PFSK-1 (cell line): ENCODE data around the gene THOC6.

Experiments
- FOXP2 ChIP-seq: optimal IDR thresholded peaks from 2 replicates; pipeline ENCODE3; 2011; ENCODE audit warnings: borderline replicate concordance, control low read depth, inconsistent platforms; ENCODE audit not compliant: insufficient read depth; ENCODE audit errors: extremely low read length, extremely low read depth
- POLR2AphosphoS5 ChIP-seq: IDR thresholded peaks from 2 replicates; pipeline ENCODE4 v1.6.1; 2012; ENCODE audit warnings: low read depth, mild to moderate bottlenecking, control low read depth, low read length, moderate library complexity
- SIN3A ChIP-seq: IDR thresholded peaks from 2 replicates; pipeline ENCODE4 v1.6.1; 2012; ENCODE audit warnings: mild to moderate bottlenecking, low read length, moderate library complexity, borderline replicate concordance; ENCODE audit not compliant: insufficient read depth
- TAF1 ChIP-seq: IDR thresholded peaks from 2 replicates; pipeline ENCODE4 v1.6.1; 2012; ENCODE audit warnings: low read length, control low read depth, borderline replicate concordance; ENCODE audit not compliant: insufficient read depth
- TF ChIP-seq, protein P1 (sequence below), 2 experiments: IDR thresholded peaks; 2 replicates each; pipeline versions ENCODE4 v1.6.1 to v1.8.0; 2011 to 2012; ENCODE audit warnings: low read depth in 2 of 2, low read length in 2 of 2, control low read depth in 1 of 2, inconsistent platforms in 1 of 2, mild to moderate bottlenecking in 1 of 2, moderate library complexity in 1 of 2; ENCODE audit not compliant: insufficient read depth in 1 of 2

Gene THOC6

DNA sequence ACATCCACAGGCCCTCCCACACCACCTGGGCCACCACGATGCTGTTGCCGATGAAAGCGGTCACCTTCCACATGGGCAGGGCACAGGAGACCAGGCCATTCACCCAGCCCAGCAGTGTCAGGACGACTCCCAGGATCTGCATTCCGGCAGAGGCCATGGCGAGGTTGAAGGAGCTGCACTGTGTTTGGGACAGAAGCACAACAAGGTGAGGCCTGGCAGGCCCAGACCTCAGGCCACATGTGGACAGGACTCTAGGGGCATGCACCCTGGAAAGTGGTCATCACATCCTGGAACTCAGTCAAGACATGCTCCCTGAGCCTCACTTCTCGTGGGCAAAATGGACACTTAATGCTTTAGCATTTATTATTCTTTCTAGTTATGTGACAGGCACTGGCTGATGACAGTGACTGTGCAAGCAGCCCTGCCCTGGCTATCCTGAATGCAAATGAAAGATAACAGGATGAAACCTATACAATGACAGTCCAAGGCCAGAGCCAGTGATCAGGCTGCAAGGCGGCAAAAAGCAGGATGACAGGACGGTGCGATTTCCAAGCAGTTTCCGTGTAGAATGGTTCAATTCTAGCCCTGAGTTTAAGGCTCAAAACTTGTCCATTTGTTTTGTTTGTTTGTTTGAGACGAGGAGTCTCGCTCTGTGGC is 7.8 kb upstream of the THOC6 start:
- TF ChIP-seq, protein P1, sequence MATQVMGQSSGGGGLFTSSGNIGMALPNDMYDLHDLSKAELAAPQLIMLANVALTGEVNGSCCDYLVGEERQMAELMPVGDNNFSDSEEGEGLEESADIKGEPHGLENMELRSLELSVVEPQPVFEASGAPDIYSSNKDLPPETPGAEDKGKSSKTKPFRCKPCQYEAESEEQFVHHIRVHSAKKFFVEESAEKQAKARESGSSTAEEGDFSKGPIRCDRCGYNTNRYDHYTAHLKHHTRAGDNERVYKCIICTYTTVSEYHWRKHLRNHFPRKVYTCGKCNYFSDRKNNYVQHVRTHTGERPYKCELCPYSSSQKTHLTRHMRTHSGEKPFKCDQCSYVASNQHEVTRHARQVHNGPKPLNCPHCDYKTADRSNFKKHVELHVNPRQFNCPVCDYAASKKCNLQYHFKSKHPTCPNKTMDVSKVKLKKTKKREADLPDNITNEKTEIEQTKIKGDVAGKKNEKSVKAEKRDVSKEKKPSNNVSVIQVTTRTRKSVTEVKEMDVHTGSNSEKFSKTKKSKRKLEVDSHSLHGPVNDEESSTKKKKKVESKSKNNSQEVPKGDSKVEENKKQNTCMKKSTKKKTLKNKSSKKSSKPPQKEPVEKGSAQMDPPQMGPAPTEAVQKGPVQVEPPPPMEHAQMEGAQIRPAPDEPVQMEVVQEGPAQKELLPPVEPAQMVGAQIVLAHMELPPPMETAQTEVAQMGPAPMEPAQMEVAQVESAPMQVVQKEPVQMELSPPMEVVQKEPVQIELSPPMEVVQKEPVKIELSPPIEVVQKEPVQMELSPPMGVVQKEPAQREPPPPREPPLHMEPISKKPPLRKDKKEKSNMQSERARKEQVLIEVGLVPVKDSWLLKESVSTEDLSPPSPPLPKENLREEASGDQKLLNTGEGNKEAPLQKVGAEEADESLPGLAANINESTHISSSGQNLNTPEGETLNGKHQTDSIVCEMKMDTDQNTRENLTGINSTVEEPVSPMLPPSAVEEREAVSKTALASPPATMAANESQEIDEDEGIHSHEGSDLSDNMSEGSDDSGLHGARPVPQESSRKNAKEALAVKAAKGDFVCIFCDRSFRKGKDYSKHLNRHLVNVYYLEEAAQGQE (IDR thresholded peaks at IDR 0.05; ENCODE audit: insufficient read depth in 1 of 2, low read depth in 2 of 2, low read length in 2 of 2), result no peak
- TF ChIP-seq POLR2AphosphoS5 (no peak), SIN3A (no peak), FOXP2 (no peak), TAF1 (no peak)

DNA sequence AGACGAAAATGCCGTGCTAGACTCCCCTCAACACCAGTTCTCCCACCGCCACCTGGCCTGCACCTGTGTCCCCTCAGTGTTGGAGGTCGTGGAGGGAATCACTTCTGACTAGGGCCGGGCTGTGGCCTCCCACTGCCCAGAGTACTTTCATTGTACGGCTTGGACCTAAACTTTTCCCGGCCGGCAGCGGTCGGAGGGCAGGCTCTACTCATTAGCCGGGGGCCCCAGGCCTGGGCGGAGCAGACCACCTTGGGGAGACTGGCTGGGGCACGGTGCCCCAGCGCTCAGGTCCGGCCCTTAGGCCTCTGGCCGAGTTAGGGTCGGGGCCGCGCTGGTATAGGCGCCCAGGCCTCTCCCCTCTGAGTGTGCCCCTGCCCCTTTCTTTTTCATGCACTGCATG is 6.5 kb upstream of the THOC6 start:
- TF ChIP-seq FOXP2 (no peak), SIN3A (no peak), TAF1 (no peak), POLR2AphosphoS5 (no peak)
- TF ChIP-seq, protein P1 (IDR thresholded peaks at IDR 0.05; ENCODE audit: insufficient read depth in 1 of 2, low read depth in 2 of 2, low read length in 2 of 2), result no peak

DNA sequence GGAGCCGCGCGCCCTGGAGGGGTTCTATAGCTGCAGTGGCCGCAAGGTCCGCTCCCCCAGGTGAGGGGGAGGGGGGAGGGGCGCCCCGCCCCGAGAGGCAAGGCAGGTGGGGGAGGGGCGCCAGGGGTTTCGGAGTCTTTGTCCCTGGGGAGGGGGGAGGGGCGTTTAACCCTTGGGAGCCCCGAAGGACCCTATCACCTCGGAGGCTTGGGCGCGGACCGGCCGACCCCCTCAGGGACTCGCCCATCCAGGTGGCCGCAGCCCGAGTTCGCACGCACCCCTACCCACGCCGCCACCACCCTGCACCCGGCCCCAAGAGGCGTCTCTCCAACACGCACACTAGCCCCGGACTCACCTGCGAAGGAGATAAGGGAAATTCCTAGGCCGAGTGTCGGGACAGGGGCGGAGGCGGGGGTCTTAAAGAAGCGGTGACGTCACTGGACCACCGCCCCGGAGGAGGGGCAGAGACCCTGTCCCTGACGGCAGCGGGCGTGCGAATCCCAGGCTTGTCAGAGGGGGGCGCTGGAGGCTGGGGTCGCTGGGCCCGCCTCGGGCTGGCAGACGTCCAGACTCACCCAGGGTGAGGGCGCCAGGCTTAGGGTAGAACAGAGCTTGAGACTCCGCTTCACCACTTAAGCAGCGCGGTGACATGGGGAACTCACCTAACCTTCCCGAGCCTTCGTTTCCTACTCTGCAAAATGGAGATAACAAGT is 5.9 kb upstream of the THOC6 start, which contains the start of gene CLDN6:
TSS of gene CLDN6 (minus strand) at position 390 of the 713 bp plus-strand sequence. CDS start 2,162 bp downstream, outside the sequence.
- TF ChIP-seq, protein P1 (IDR thresholded peaks at IDR 0.05; ENCODE audit: insufficient read depth in 1 of 2, low read depth in 2 of 2, low read length in 2 of 2), result no peak
- TF ChIP-seq FOXP2 (no peak), POLR2AphosphoS5 (no peak), SIN3A (no peak), TAF1 (no peak)

DNA sequence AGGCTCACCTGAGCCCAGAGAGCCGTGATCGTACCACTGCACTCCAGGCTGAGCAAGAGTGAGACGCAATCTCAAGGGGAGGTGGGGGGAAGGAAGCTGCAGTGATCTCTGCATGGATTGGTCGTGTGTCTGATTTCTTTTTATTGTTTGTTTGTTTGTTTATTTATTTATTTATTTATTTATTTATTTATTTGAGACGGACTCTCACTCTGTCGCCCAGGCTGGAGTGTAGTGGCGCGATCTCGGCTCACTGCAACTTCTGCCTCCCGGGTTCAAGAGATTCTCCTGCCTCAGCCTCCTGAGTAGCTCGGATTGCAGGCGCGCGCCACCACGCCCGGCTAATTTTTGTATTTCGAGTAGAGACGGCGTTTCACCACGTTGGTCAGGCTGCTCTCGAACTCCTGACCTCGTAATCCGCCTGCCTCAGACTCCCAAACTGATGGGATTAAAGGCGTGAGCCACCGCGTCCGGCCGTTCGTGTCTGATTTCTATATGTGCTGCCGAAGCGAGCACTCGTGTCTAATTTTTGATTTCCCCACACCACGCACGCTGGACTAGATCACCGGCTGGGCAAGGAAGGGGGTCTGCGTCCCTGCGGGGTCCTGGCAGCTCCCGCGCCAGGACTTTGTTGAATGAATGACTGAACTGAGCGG is 4.1 kb upstream of the THOC6 start:
- no peak for TF ChIP-seq SIN3A
- TF ChIP-seq POLR2AphosphoS5, result no peak; the same call in 1 of the 2 replicates
- TF ChIP-seq TAF1, result no peak
- TF ChIP-seq, protein P1 (IDR thresholded peaks at IDR 0.05; ENCODE audit: insufficient read depth in 1 of 2, low read depth in 2 of 2, low read length in 2 of 2), result no peak
- no peak for TF ChIP-seq FOXP2
